Lung (tissue), 12 donors: ENCODE results near the gene PACS1. TPM values are rescaled to one million over a fixed set of nuclear protein-coding genes. Genes with fewer than 3 reads are reported as not detected.

Experiments used
- ATAC-seq: fragments of 200-7000 bp; cut with Tn5 transposase; one replicate; pipeline ENCODE4 v1.9.1; 2020; ENCODE audit warnings: moderate number of reproducible peaks; ENCODE audit not compliant: insufficient read depth, low FRiP score
- DNase-seq, 3 donors: peaks; one replicate each; pipeline ENCODE4 v3.0.0-alpha.2; 2013 to 2017
- H3K27ac ChIP-seq, 2 donors: one replicate each; pipeline ENCODE4 v1.5.1; 2013; ENCODE audit warnings: mild to moderate bottlenecking in 2 of 2, moderate library complexity in 2 of 2, control low read depth in 1 of 2, inconsistent platforms in 1 of 2, low read depth in 1 of 2, low read length in 1 of 2
- H3K27me3 ChIP-seq, 3 donors: one replicate each; pipeline ENCODE4 v1.5.1; 2013; ENCODE audit warnings: low read length in 2 of 3; ENCODE audit not compliant: control insufficient read depth in 3 of 3, insufficient read depth in 3 of 3
- H3K36me3 ChIP-seq, 4 donors: one replicate each; pipeline ENCODE4 v1.5.1; 2013; ENCODE audit warnings: low read length in 4 of 4, mild to moderate bottlenecking in 1 of 4, moderate library complexity in 1 of 4; ENCODE audit not compliant: control insufficient read depth in 4 of 4, insufficient read depth in 4 of 4
- H3K4me1 ChIP-seq, 5 donors: one replicate each; pipeline ENCODE4 v1.5.1; 2013; ENCODE audit warnings: low read length in 5 of 5, mild to moderate bottlenecking in 2 of 5, moderate library complexity in 1 of 5; ENCODE audit not compliant: control insufficient read depth in 5 of 5, insufficient read depth in 5 of 5
- H3K4me3 ChIP-seq: one replicate; pipeline ENCODE4 v1.5.1; 2013; ENCODE audit warnings: mild to moderate bottlenecking, control low read depth, moderate library complexity
- H3K9ac ChIP-seq, 2 donors: one replicate each; pipeline ENCODE4 v1.5.1; 2013; ENCODE audit warnings: low read length in 2 of 2, control low read depth in 1 of 2; ENCODE audit not compliant: insufficient read depth in 1 of 2
- H3K9me3 ChIP-seq, 4 donors: one replicate each; pipeline ENCODE4 v1.5.1; 2013; ENCODE audit warnings: low read length in 3 of 4, mild to moderate bottlenecking in 1 of 4, moderate library complexity in 1 of 4; ENCODE audit not compliant: control insufficient read depth in 4 of 4, insufficient read depth in 3 of 4
- CTCF ChIP-seq: IDR thresholded peaks from 2 replicates; pipeline ENCODE4 v1.5.1; 2012; ENCODE audit warnings: mild to moderate bottlenecking; ENCODE audit errors: control extremely low read depth, extremely low read depth
- WGBS, 2 donors: extraction: QIAGEN DNeasy Blood & Tissue Kit; methylation state at CpG; one replicate each; pipeline ENCODE4 v1.1.7; 2013; 5-methylcytosine and 5-hydroxymethylcytosine counted together
- polyA plus RNA-seq, 2 donors: library from polyadenylated mRNA; stranded (reverse); fragments of 200-250 nt; gene quantifications; one replicate each; pipeline ENCODE4 v1.2.1, GENCODE V29; 2013
- total RNA-seq, 2 donors: library from RNA; depleted of rRNA in 1 of 2; stranded (reverse); fragments of >200 nt in 1 of 2; gene quantifications; one replicate each; pipeline ENCODE4 v1.2.1, GENCODE V29; 2014 to 2021
- donor health status: control.
- donor health status: control.
- donor health status: Bipolar disorder and iron deficiency.
- donor health status: healthy.
- donor health status: DM: yes; HTN: yes; CAD: no.

Gene PACS1
- total and polyA plus RNA-seq, 4 donors, result 22.2 to 48.8 (median 34.7) TPM

- ATAC-seq (peak; percentile 88), DNase-seq (peak; percentile 98 to 99 (median 98))
- TF ChIP-seq CTCF, result peak; percentile 97
- H3K4me3 ChIP-seq, result no peak overlapping the region
- H3K4me1 ChIP-seq, result peaks cover 0 to 11% (median 3%) of the 10 kb centered on the region in 5 donors
- peaks cover 3 to 18% (median 10%) of the 10 kb centered on the region in 4 donors for H3K36me3 ChIP-seq
- H3K9ac ChIP-seq, result no peak overlapping the region
- H3K9me3 ChIP-seq, result no peaks in the 10 kb centered on the region
- H3K27me3 ChIP-seq, result peaks cover 0 to 2% (median 0%) of the 10 kb centered on the region in 3 donors
- H3K27ac ChIP-seq, result no peak overlapping the region
- WGBS, 2 donors, result 14 to 15% methylated on average over 35 of the region's 35 CpGs
These were observed 212.7 kb downstream of the PACS1 start for GRCh38 chr11:66282468-66283455.

DNA sequence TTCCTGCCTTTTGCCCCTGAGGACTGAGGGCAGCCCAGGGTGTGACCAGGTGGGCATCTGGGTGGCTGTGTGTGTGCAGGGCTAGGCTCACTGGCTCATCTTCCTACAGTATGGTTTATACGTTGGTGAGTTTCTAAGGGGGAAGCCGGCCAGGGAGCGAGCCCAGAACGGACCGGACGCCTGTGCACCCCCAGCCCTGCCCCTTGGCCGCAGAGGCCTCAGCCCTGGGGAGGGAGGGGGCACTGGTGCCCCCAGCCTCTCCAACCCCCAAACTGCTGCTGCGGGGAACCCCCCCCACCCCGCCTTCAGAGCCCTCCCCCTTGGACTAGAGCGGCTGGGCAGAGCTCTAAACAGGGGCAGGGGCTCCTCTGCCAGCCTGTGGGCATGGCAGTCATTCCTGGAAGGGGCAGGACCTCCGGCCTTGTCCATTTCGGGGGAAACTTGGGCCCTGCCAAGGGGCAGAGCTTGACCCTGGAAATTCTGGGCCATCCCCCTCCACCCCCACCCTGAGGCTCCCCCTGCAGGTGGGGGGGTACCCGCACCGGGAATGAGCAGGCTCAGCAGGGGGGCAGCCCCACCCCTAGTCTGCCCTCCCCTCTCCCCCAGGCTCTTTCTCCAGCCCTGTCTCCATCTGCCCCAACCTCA, 213.5 kb downstream of the PACS1 start:
- no peak for TF ChIP-seq CTCF
- DNase-seq (no peak), ATAC-seq (no peak)
- Histone ChIP-seq H3K4me1 (peaks cover 0 to 20% (median 5%) of the 10 kb centered on the region in 5 donors), H3K9ac (no peak overlapping the region), H3K9me3 (no peaks in the 10 kb centered on the region), H3K27me3 (peaks cover 0 to 2% (median 0%) of the 10 kb centered on the region in 3 donors), H3K36me3 (peaks cover 3 to 18% (median 10%) of the 10 kb centered on the region in 4 donors), H3K27ac (no peak overlapping the region), H3K4me3 (no peak overlapping the region)
- 84 to 88% methylated on average over 14 of the region's 14 CpGs for WGBS, 2 donors

- H3K36me3 ChIP-seq, result peaks cover 3 to 18% (median 10%) of the 10 kb centered on the region in 4 donors
- no peaks in the 10 kb centered on the region for H3K9me3 ChIP-seq
- TF ChIP-seq CTCF, result no peak
- no peak overlapping the region for H3K27ac ChIP-seq
- H3K4me3 ChIP-seq, result no peak overlapping the region
- H3K27me3 ChIP-seq, result no peaks in the 10 kb centered on the region
- H3K4me1 ChIP-seq, result peaks cover 0 to 21% (median 6%) of the 10 kb centered on the region in 5 donors
- WGBS, 2 donors, result 97 to 98% methylated on average over 15 to 16 of the region's 16 CpGs
- no peak overlapping the region for H3K9ac ChIP-seq
- DNase-seq, result no peak
- ATAC-seq, result no peak
These were observed 214.5 kb downstream of the PACS1 start for GRCh38 chr11:66284526-66285078.
